Globus pallidus (tissue), 1 donor: ENCODE data around the gene GDPD5.

ENCODE experiments used
- DNase-seq: peaks from one replicate; pipeline ENCODE4 v3.0.0-alpha.2; 2015; ENCODE audit warnings: low spot score

Gene GDPD5

DNA sequence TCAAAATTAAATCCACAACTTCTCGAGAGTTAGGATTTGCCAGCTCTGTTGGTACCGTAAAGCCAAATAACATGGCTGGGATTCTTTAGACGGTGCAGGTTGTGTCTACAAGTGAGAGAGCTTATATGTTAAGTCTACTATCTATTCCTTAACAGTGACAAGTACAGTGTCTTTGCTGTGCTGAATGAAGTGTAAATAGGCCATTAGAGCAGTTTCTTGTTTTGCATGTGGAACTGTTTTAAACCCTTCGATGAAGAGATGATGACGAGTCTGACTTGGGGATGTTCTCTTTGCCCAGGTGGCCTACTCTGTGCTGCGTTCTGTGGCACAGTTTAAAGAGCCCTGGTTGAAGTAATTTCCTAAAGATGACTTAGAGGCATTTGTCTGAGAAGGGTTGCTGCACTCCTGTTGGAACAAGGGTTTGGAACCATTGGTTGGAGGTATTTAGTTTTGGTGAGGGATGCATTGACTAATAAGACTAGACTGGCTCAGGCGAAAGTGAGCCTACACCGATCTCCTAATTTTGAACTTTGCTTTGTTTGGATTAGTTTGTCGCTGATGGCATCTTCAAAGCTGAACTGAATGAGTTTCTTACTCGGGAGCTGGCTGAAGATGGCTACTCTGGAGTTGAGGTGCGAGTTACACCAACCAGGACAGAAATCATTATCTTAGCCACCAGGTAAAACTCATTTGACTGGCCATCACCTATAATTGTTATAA lies 125.4 kb downstream of the GDPD5 start:
- peak; percentile 19 for DNase-seq

GRCh38 chr11:75399344-75400145 lies 126.2 kb downstream of the GDPD5 start, which contains the start of gene RPS3:
Gene RPS3 (plus strand): TSS chr11:75399518. CDS start chr11:75399548, 30 bp downstream.
- peak; percentile 93 for DNase-seq

DNA sequence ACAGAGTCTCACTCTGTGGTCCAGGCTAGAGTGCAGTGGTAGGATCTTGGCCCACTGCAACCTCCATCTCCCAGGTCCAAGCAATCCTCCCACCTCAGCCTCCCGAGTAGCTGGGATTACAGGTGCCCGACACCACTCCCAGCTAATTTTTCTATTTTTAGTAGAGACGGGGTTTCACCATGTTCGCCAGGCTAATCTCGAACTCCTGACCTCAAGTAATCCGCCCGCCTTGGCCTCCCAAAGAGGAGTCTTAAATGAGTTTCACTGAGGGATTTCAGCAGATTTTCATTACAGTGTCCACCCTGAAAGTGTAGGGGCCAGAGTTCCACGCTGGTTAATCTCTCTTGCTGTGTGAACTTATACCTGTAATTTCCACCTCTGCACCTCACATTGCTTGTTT lies 126.8 kb downstream of the GDPD5 start:
- no peak for DNase-seq

DNA sequence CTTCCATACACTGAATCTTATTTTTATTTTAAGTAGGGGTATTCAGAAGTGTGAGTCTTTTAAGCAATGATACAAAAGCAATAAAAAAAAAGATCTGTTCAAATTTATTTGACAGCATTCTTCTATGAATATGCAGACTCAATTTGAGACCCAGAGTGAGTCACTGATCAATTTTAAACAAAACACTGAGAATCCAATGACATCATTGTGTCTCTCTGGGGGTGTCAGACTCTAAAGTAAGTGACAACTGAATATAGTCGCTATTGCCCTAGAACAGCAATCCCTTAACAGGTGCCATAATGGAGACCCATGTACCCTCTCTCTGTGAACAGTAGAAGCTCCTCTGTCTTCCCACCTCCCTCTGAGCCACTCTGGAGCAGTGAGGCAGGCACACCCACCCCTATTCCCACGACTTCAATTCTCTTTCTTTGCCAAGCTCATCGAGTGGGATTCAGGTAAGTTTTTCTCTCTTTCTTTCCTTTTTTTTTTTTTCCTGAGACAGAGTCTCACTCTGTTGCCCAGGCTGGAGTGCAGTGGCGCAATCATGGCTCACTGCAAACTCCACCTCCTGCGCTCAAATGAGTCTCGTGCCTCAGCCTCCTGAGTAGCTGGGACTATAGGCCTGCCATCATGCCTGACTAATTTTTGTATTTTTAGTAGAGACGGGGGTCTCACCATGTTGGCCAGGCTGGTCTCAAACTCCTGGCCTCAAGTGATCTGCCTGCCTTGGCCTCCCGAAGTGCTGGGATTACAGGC lies 131.5 kb downstream of the GDPD5 start:
- no peak for DNase-seq

DNA sequence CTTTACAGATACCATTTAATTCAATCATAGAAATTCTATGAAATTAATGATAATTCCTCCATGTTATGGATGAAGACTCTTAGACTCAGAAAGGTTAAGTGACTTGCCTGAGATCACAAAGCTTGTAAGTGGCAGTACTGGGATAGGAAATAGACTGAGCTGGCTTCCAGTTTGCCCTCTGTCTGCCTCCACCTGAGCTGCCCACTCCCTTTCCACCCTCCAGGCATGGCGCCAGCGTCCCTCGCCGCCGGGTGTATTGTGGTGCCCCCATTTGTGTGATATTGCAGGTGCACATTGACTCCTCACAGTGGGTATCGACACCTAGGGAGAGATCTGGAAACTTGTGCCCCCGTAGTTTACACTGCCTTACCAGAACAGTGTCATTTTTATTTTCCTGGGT lies 135.8 kb downstream of the GDPD5 start:
- no peak for DNase-seq

- no peak for DNase-seq
Observed at GRCh38 chr11:75389276-75389605, 136.5 kb downstream of the GDPD5 start.

GRCh38 chr11:75388386-75389275 lies 137.1 kb downstream of the GDPD5 start:
- peak; percentile 67 for DNase-seq

DNA sequence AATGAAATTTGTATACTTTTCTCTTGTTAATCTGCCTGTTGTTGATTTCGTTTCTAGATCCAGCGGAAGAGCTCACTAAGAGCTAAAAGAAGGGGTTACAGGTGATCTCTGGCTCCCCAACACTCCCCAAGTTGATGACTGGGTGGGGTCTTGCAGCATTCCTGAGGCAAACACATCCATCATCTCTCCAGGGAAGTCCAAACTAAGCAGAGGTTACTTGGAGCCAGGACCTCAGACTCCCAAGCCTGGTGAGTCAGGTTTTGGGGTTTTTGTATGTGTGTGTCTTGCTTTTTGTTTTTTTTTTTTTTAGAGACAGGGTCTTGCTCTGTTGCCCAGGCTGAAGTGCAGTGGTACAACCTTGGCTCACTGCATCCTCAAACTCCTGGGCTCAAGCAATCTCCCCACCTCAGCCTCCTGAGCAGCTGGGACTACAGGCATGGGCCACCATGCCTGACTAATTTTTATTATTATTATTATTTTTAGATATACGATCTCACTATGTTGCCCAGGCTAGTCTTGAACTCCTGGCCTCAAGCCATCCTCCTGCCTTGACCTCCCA lies 137.9 kb downstream of the GDPD5 start:
- no peak for DNase-seq

DNA sequence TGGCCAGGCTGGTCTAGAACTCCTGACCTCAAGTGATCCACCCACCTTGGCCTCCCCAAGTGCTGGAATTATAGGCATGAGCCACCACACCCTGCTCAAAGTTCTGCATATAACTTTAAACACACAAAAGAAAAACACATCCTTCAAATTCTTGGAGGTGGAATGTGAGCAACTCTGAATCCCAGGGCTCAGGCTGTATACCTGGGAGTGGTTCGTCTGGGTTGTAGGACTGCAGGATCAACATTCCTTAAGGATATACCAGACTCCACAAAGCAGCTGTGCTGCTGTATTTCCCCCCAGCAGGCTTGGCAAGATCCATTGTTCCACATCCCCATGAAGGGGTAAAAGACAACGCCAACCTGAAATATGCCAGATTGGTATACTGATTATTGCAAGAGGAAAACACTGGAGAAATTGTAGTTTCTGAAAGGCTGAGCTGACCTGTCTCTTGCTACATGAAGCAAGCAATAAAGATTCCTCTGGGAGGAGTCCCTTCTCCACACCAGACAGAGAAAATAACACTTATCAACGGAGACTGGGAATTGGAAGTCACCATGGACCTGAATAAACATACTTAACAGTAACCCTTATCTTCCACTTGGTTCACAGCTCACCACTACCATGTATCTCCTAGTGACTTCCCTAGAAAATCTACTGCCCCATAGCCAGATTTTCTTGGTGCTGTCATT lies 138.7 kb downstream of the GDPD5 start:
- no peak for DNase-seq
